ENCODE data around the gene CRYAB. TPM values are rescaled to one million over a fixed set of nuclear protein-coding genes. Genes with fewer than 3 reads are reported as not detected.

Gene CRYAB
- total RNA-seq, 1 donor from 2014 or later: 0.45 TPM

GRCh38 chr11:111908639-111909305 lies 2.8 kb downstream of the CRYAB start:
- no peaks in the 10 kb centered on the region for H3K36me3 ChIP-seq
- no peaks in the 10 kb centered on the region for H3F3A ChIP-seq (ENCODE audit: low read depth)
- TF ChIP-seq CTCF (IDR thresholded peaks at IDR 0.05): no peak
- H3K79me2 ChIP-seq (ENCODE audit: low read depth): no peaks in the 10 kb centered on the region
- H2AFZ ChIP-seq (replicated peaks): no peak overlapping the region
- H4K20me1 ChIP-seq (ENCODE audit: low read depth): no peaks in the 10 kb centered on the region
- no peak overlapping the region for H3K27ac ChIP-seq
- H3K4me3 Mint-ChIP-seq: no peak overlapping the region
- H3K9me3 Mint-ChIP-seq: no peaks in the 10 kb centered on the region
- no peaks in the 10 kb centered on the region for H3K9me3 ChIP-seq (ENCODE audit: low read depth)
- H3K27me3 ChIP-seq: no peaks in the 10 kb centered on the region
- no peaks in the 10 kb centered on the region for H3K27me3 Mint-ChIP-seq (ENCODE audit: insufficient read depth, low read depth)
- peaks cover 9% of the 10 kb centered on the region for H3K4me1 ChIP-seq
- H3K4me1 Mint-ChIP-seq: peaks cover 10% of the 10 kb centered on the region
- H3K27ac Mint-ChIP-seq: no peak overlapping the region
- DNase-seq (ENCODE audit: low spot score): no peak
- H3K4me2 ChIP-seq: no peak overlapping the region
- H3K4me3 ChIP-seq: no peak overlapping the region
- no peaks in the 10 kb centered on the region for H3K36me3 Mint-ChIP-seq
- H3K9ac ChIP-seq: no peak overlapping the region

GRCh38 chr11:111906680-111907079 lies 4.9 kb downstream of the CRYAB start:
- Mint-ChIP-seq H3K4me1 (peaks cover 8% of the 10 kb centered on the region), H3K4me3 (no peak overlapping the region), H3K27ac (no peak overlapping the region), H3K9me3 (no peaks in the 10 kb centered on the region), H3K27me3 (ENCODE audit: insufficient read depth, low read depth) (no peaks in the 10 kb centered on the region), H3K36me3 (no peaks in the 10 kb centered on the region)
- no peak overlapping the region for H3K9ac ChIP-seq
- no peaks in the 10 kb centered on the region for H3K36me3 ChIP-seq
- no peak overlapping the region for H3K4me2 ChIP-seq
- no peaks in the 10 kb centered on the region for H3K9me3 ChIP-seq (ENCODE audit: low read depth)
- H3F3A ChIP-seq (ENCODE audit: low read depth): no peaks in the 10 kb centered on the region
- DNase-seq (ENCODE audit: low spot score): no peak
- no peak overlapping the region for H3K4me3 ChIP-seq
- no peak overlapping the region for H3K27ac ChIP-seq
- no peaks in the 10 kb centered on the region for H4K20me1 ChIP-seq (ENCODE audit: low read depth)
- H2AFZ ChIP-seq (replicated peaks): no peak overlapping the region
- no peaks in the 10 kb centered on the region for H3K79me2 ChIP-seq (ENCODE audit: low read depth)
- no peak for TF ChIP-seq EZH2phosphoT487 (IDR thresholded peaks at IDR 0.05)
- TF ChIP-seq EZH2 (IDR thresholded peaks at IDR 0.05): no peak
- TF ChIP-seq CTCF (IDR thresholded peaks at IDR 0.05): no peak
- no peaks in the 10 kb centered on the region for H3K4me1 ChIP-seq
- H3K27me3 ChIP-seq: no peaks in the 10 kb centered on the region

- no peaks in the 10 kb centered on the region for H3K27me3 ChIP-seq
- no peak overlapping the region for H3K4me3 ChIP-seq
- Mint-ChIP-seq H3K4me1 (no peaks in the 10 kb centered on the region), H3K27me3 (ENCODE audit: insufficient read depth, low read depth) (no peaks in the 10 kb centered on the region), H3K36me3 (no peaks in the 10 kb centered on the region), H3K4me3 (no peak overlapping the region), H3K9me3 (no peaks in the 10 kb centered on the region), H3K27ac (no peak overlapping the region)
- H3K9ac ChIP-seq: no peak overlapping the region
- no peak overlapping the region for H3K27ac ChIP-seq
- H3K79me2 ChIP-seq (ENCODE audit: low read depth): no peaks in the 10 kb centered on the region
- H3F3A ChIP-seq (ENCODE audit: low read depth): no peaks in the 10 kb centered on the region
- no peaks in the 10 kb centered on the region for H3K36me3 ChIP-seq
- no peak overlapping the region for H2AFZ ChIP-seq (replicated peaks)
- no peaks in the 10 kb centered on the region for H4K20me1 ChIP-seq (ENCODE audit: low read depth)
- no peaks in the 10 kb centered on the region for H3K9me3 ChIP-seq (ENCODE audit: low read depth)
- TF ChIP-seq EZH2 (IDR thresholded peaks at IDR 0.05) (no peak), CTCF (IDR thresholded peaks at IDR 0.05) (no peak), EZH2phosphoT487 (IDR thresholded peaks at IDR 0.05) (no peak)
- no peaks in the 10 kb centered on the region for H3K4me1 ChIP-seq
- no peak for DNase-seq (ENCODE audit: low spot score)
- no peak overlapping the region for H3K4me2 ChIP-seq
Observed at GRCh38 chr11:111905411-111905810, 6.2 kb downstream of the CRYAB start.
